Gastroesophageal sphincter (tissue), 4 donors: ENCODE results near the gene ARID3B. TPM values are rescaled to one million over a fixed set of nuclear protein-coding genes. Genes with fewer than 3 reads are reported as not detected.

Experiments used
- ATAC-seq: fragments of 150-250 bp; one replicate; pipeline ENCODE4 v1.9.1; 2016; ENCODE audit warnings: mild to moderate bottlenecking, moderate library complexity
- H3K27ac ChIP-seq, 4 donors: fragments of 200-600 bp; sonication (generic) in 3 of 4; 1 replicate in 3 of 4; 2 replicates in 1 of 4; pipeline ENCODE4 v1.5.1; 2016 to 2019
- H3K27me3 ChIP-seq: fragments of 200-600 bp; sonication (generic); one replicate; pipeline ENCODE4 v1.5.1; 2019
- H3K36me3 ChIP-seq, 2 donors: fragments of 200-600 bp; sonication (generic); one replicate each; pipeline ENCODE4 v1.5.1; 2019; ENCODE audit warnings: control low read depth in 1 of 2
- H3K4me1 ChIP-seq, 3 donors: fragments of 200-600 bp; sonication (generic); 1 replicate in 2 of 3; 2 replicates in 1 of 3; pipeline ENCODE4 v1.5.1; 2016 to 2019; ENCODE audit warnings: control low read depth in 2 of 3
- H3K4me3 ChIP-seq, 2 donors: fragments of 200-600 bp; sonication (generic); one replicate each; pipeline ENCODE4 v1.5.1; 2019; ENCODE audit warnings: mild to moderate bottlenecking in 1 of 2, moderate library complexity in 1 of 2
- H3K9me3 ChIP-seq, 3 donors: fragments of 200-600 bp; sonication (generic); one replicate each; pipeline ENCODE4 v1.5.1; 2017 to 2019; ENCODE audit warnings: control low read depth in 2 of 3
- CTCF ChIP-seq, 4 experiments: fragments of 200-600 bp in 2 of 4; fragments of 450-650 bp in 2 of 4; sonication (generic) in 1 of 4; IDR thresholded peaks; one replicate each; pipeline ENCODE4 v1.5.1; 2017 to 2019; ENCODE audit warnings: antibody characterized with exemption in 4 of 4, mild to moderate bottlenecking in 2 of 4, moderate library complexity in 2 of 4
- EP300 ChIP-seq: sonication (generic); formaldehyde crosslinking; IDR thresholded peaks from one replicate; pipeline ENCODE4 v1.6.1; 2017; ENCODE audit warnings: antibody characterized with exemption, mild to moderate bottlenecking
- POLR2A ChIP-seq, 2 donors: fragments of 450-650 bp; IDR thresholded peaks; one replicate each; pipeline ENCODE4 v1.6.1; 2017; ENCODE audit warnings: antibody characterized with exemption in 2 of 2, mild to moderate bottlenecking in 2 of 2, moderate library complexity in 1 of 2
- POLR2AphosphoS5 ChIP-seq: sonication (generic); formaldehyde crosslinking; IDR thresholded peaks from one replicate; pipeline ENCODE4 v1.6.1; 2017; ENCODE audit warnings: antibody characterized with exemption
- WGBS, 2 donors: methylation state at CpG; one replicate each; pipeline ENCODE4 v1.1.5; 2018; ENCODE audit warnings: low coverage in 1 of 2; 5-methylcytosine and 5-hydroxymethylcytosine counted together
- total RNA-seq, 4 donors: library from RNA; depleted of rRNA; stranded (reverse); fragments of >200 nt; gene quantifications; one replicate each; pipeline ENCODE4 v1.1.0, GENCODE V29; 2016

ARID3B gene
- total RNA-seq, result 1 to 10 TPM; 2.9 to 8.4 (median 6.9) TPM

GRCh38 chr15:74540761-74541493 is at the start of gene ARID3B:
TSS of gene ARID3B (plus strand) at chr15:74541220. CDS start at chr15:74543937, 2,717 bp downstream.
- 1 to 2% methylated on average over 16 to 28 of the region's 73 CpGs for WGBS, 2 donors

GRCh38 chr15:74496648-74497047 is 44.4 kb upstream of the ARID3B start:
- H3K4me3 ChIP-seq, result no peak overlapping the region
- TF ChIP-seq EP300 (no peak), POLR2AphosphoS5 (no peak), CTCF (IDR thresholded peaks at IDR 0.05) (no peak), POLR2A (IDR thresholded peaks at IDR 0.05) (no peak)
- no peaks in the 10 kb centered on the region for H3K4me1 ChIP-seq
- H3K27me3 ChIP-seq, result no peaks in the 10 kb centered on the region
- H3K9me3 ChIP-seq, result no peaks in the 10 kb centered on the region
- no peaks in the 10 kb centered on the region for H3K36me3 ChIP-seq
- ATAC-seq, result no peak
- H3K27ac ChIP-seq, result no peak overlapping the region
- 83 to 93% methylated on average over 3 of the region's 3 CpGs for WGBS, 2 donors

More at GRCh38 chr15:74540761-74541493, at the start of gene ARID3B:
- Histone ChIP-seq H3K9me3 (no peaks in the 10 kb centered on the region), H3K4me3 (peak within 1 kb of the TSS; percentile 82 to 93), H3K4me1 (peaks cover 0 to 49% (median 11%) of the 10 kb centered on the region in 3 donors), H3K27me3 (no peaks in the 10 kb centered on the region), H3K36me3 (peaks cover 0 to 4% of the 10 kb centered on the region in 2 donors), H3K27ac (peak within 1 kb of the TSS; percentile 55 to 89 (median 82))
- peak; percentile 99 for ATAC-seq
- TF ChIP-seq POLR2AphosphoS5, result peak; percentile 62
- TF ChIP-seq EP300, result no peak
- TF ChIP-seq POLR2A (IDR thresholded peaks at IDR 0.05), result peak; percentile 42 to 68

GRCh38 chr15:74497584-74497983 is 43.4 kb upstream of the ARID3B start:
- no peak for ATAC-seq
- no peaks in the 10 kb centered on the region for H3K27me3 ChIP-seq
- H3K27ac ChIP-seq, result no peak overlapping the region
- WGBS, 2 donors, result 64 to 100% methylated on average over 1 to 2 of the region's 2 CpGs
- no peaks in the 10 kb centered on the region for H3K9me3 ChIP-seq
- no peaks in the 10 kb centered on the region for H3K4me1 ChIP-seq
- H3K4me3 ChIP-seq, result no peak overlapping the region
- H3K36me3 ChIP-seq, result no peaks in the 10 kb centered on the region
- no peak for TF ChIP-seq POLR2AphosphoS5
- TF ChIP-seq POLR2A (IDR thresholded peaks at IDR 0.05), result no peak
- TF ChIP-seq EP300, result no peak
- TF ChIP-seq CTCF (IDR thresholded peaks at IDR 0.05), result no peak

- no peaks in the 10 kb centered on the region for H3K4me1 ChIP-seq
- WGBS, 2 donors, result 92 to 97% methylated on average over 2 of the region's 2 CpGs
- H3K36me3 ChIP-seq, result no peaks in the 10 kb centered on the region
- H3K27ac ChIP-seq, result no peak overlapping the region
- ATAC-seq, result no peak
- no peaks in the 10 kb centered on the region for H3K27me3 ChIP-seq
- H3K9me3 ChIP-seq, result no peaks in the 10 kb centered on the region
- TF ChIP-seq POLR2AphosphoS5 (no peak), POLR2A (IDR thresholded peaks at IDR 0.05) (no peak), EP300 (no peak), CTCF (IDR thresholded peaks at IDR 0.05) (no peak)
- H3K4me3 ChIP-seq, result no peak overlapping the region
Measured at GRCh38 chr15:74499366-74499765, 41.7 kb upstream of the ARID3B start.

GRCh38 chr15:74500401-74500800 is 40.6 kb upstream of the ARID3B start:
- no peak overlapping the region for H3K27ac ChIP-seq
- TF ChIP-seq CTCF (IDR thresholded peaks at IDR 0.05) (no peak), POLR2A (IDR thresholded peaks at IDR 0.05) (no peak), EP300 (no peak), POLR2AphosphoS5 (no peak)
- H3K36me3 ChIP-seq, result no peaks in the 10 kb centered on the region
- no peak overlapping the region for H3K4me3 ChIP-seq
- WGBS, 2 donors, result 86 to 100% methylated on average over 1 to 2 of the region's 2 CpGs
- no peak for ATAC-seq
- no peaks in the 10 kb centered on the region for H3K27me3 ChIP-seq
- H3K9me3 ChIP-seq, result no peaks in the 10 kb centered on the region
- no peaks in the 10 kb centered on the region for H3K4me1 ChIP-seq
